ENCODE data around the gene XPO1. TPM values are rescaled to one million over a fixed set of nuclear protein-coding genes. Genes with fewer than 3 reads are reported as not detected.

XPO1 gene
- total and polyA plus RNA-seq, 2 donors (not counting 3 experiments of a cell fraction or from before 2014, with no cell fraction given) = 46.7 to 166 TPM

- Histone ChIP-seq H3K9me3 (replicated peaks; ENCODE audit: control insufficient read depth, insufficient read depth, low read length) (no peaks in the 10 kb centered on the region), H3K27ac (ENCODE audit: insufficient read depth, low read depth, low read length) (no peak overlapping the region), H3K4me2 (ENCODE audit: insufficient read depth, low read length) (no peak overlapping the region), H2AFZ (ENCODE audit: low read depth, low read length) (no peak overlapping the region), H3K27me3 (ENCODE audit: control insufficient read depth in 2 of 2, insufficient read depth in 2 of 2, low read length in 2 of 2) (no peaks in the 10 kb centered on the region), H3K9ac (replicated peaks; ENCODE audit: extremely low read depth, insufficient read depth, low read length) (no peak overlapping the region), H4K20me1 (replicated peaks; ENCODE audit: control insufficient read depth, extremely low read depth, insufficient read depth, low read length) (no peaks in the 10 kb centered on the region), H3K4me1 (ENCODE audit: control insufficient read depth, extremely low read depth, insufficient read depth, low read length) (no peaks in the 10 kb centered on the region), H3K4me3 (replicated peaks in 1 of 3; ENCODE audit: insufficient read depth in 1 of 3, low read depth in 1 of 3, low read length in 3 of 3) (no peak overlapping the region), H3K79me2 (ENCODE audit: control insufficient read depth, insufficient read depth, low read length) (peaks cover 93% of the 10 kb centered on the region), H3K9me1 (replicated peaks; ENCODE audit: control insufficient read depth, extremely low read depth, insufficient read depth, low read length) (no peaks in the 10 kb centered on the region), H3K36me3 (ENCODE audit: control insufficient read depth in 2 of 2, extremely low read depth in 1 of 2, insufficient read depth in 2 of 2, low read length in 2 of 2) (no peaks in the 10 kb centered on the region)
- ChIA-PET POLR2A (no interaction called here), CTCF (interaction anchor here (1.2 to 1.3 kb wide), 2 partner anchors 11 to 16 kb away, joined by 4 to 6 read pairs; no protein-coding TSS in a partner anchor)
- TF ChIP-seq GATA2 (IDR thresholded peaks at IDR 0.05; ENCODE audit: insufficient read depth, insufficient read length, low read depth, low read length) (no peak), FOS (IDR thresholded peaks at IDR 0.05; ENCODE audit: borderline replicate concordance, insufficient read depth, low read length) (no peak), JUN (IDR thresholded peaks at IDR 0.05; ENCODE audit: borderline replicate concordance, insufficient read depth, insufficient read length, low read depth) (no peak), CTCF (IDR thresholded peaks at IDR 0.05; ENCODE audit: extremely low read depth in 1 of 2, insufficient read depth in 1 of 2, low read depth in 1 of 2, low read length in 2 of 2) (no peak), MAX (IDR thresholded peaks at IDR 0.05; ENCODE audit: insufficient read depth, insufficient read length) (no peak), POLR2A (IDR thresholded peaks at IDR 0.05; ENCODE audit: low read depth, low read length) (no peak), MYC (IDR thresholded peaks at IDR 0.05; ENCODE audit: low read depth, low read length) (no peak), POLR2AphosphoS5 (IDR thresholded peaks at IDR 0.05; ENCODE audit: insufficient read depth, low read depth, low read length) (no peak), EZH2 (IDR thresholded peaks at IDR 0.05; ENCODE audit: borderline replicate concordance, low read depth, low read length, severe bottlenecking) (no peak)
- FAIRE-seq = peak; percentile 8
- no peak for DNase-seq (ENCODE audit: low read depth, low spot score)
- intact Hi-C loops (cut with micrococcal nuclease) (no loop called here), dilution Hi-C loops (cut with MboI; ENCODE audit: extremely low pct_ligation_motif_present, low sequenced_read_pairs) (no loop called here)
- no TSS peak for BruUV-seq (replicated peaks)
Measured at GRCh38 chr2:61443342-61444041, 94.7 kb downstream of the XPO1 start.
